Measurements from ENCODE around the gene TEDC2. TPM values are rescaled to one million over a fixed set of nuclear protein-coding genes. Genes with fewer than 3 reads are reported as not detected.

The TEDC2 gene
- total RNA-seq, 2 donors from 2014 or later: 8.6 to 39.0 TPM

- ATAC-seq (no peak), DNase-seq (ENCODE audit: low spot score) (no peak)
- no peaks in the 10 kb centered on the region for H3K27me3 Mint-ChIP-seq
- H3K27ac Mint-ChIP-seq: no peak overlapping the region
- H3K36me3 Mint-ChIP-seq: no peaks in the 10 kb centered on the region
- H3K9me3 Mint-ChIP-seq: no peaks in the 10 kb centered on the region
- peaks cover 5 to 9% of the 10 kb centered on the region in 2 donors for H3K4me1 Mint-ChIP-seq (ENCODE audit: low read depth in 2 of 2)
- no peak overlapping the region for H3K4me3 Mint-ChIP-seq
Observed at GRCh38 chr16:2464333-2464732, 4.4 kb downstream of the TEDC2 start.

- no peak for DNase-seq (ENCODE audit: low spot score)
- peaks cover 0 to 9% of the 10 kb centered on the region in 2 donors for H3K4me1 Mint-ChIP-seq (ENCODE audit: low read depth in 2 of 2)
- H3K9me3 Mint-ChIP-seq: no peaks in the 10 kb centered on the region
- H3K4me3 Mint-ChIP-seq: no peak overlapping the region
- H3K36me3 Mint-ChIP-seq: no peaks in the 10 kb centered on the region
- H3K27me3 Mint-ChIP-seq: peaks cover 7 to 12% of the 10 kb centered on the region in 2 donors
- no peak for ATAC-seq
- no peak overlapping the region for H3K27ac Mint-ChIP-seq
Observed at GRCh38 chr16:2465653-2466415, 5.9 kb downstream of the TEDC2 start.

GRCh38 chr16:2466667-2467527, 7.0 kb downstream of the TEDC2 start:
- Mint-ChIP-seq H3K4me3 (no peak overlapping the region), H3K4me1 (ENCODE audit: low read depth in 2 of 2) (peaks cover 0 to 9% of the 10 kb centered on the region in 2 donors), H3K27ac (no peak overlapping the region), H3K36me3 (no peaks in the 10 kb centered on the region), H3K27me3 (peaks cover 7 to 12% of the 10 kb centered on the region in 2 donors), H3K9me3 (no peaks in the 10 kb centered on the region)
- ATAC-seq (no peak), DNase-seq (ENCODE audit: low spot score) (no peak)

GRCh38 chr16:2467528-2468232, 7.8 kb downstream of the TEDC2 start:
- H3K9me3 Mint-ChIP-seq: no peaks in the 10 kb centered on the region
- peaks cover 0 to 9% of the 10 kb centered on the region in 2 donors for H3K4me1 Mint-ChIP-seq (ENCODE audit: low read depth in 2 of 2)
- H3K4me3 Mint-ChIP-seq: no peak overlapping the region
- no peaks in the 10 kb centered on the region for H3K36me3 Mint-ChIP-seq
- H3K27me3 Mint-ChIP-seq: peaks cover 7 to 12% of the 10 kb centered on the region in 2 donors
- ATAC-seq: peak; percentile 29 to 33
- H3K27ac Mint-ChIP-seq: no peak overlapping the region
- DNase-seq (ENCODE audit: low spot score): no peak

- no peak overlapping the region for H3K27ac Mint-ChIP-seq
- no peaks in the 10 kb centered on the region for H3K9me3 Mint-ChIP-seq
- ATAC-seq: peak in 1 of 2 donors; percentile 33
- peaks cover 9 to 12% of the 10 kb centered on the region in 2 donors for H3K27me3 Mint-ChIP-seq
- DNase-seq (ENCODE audit: low spot score): no peak
- no peak overlapping the region for H3K4me3 Mint-ChIP-seq
- peaks cover 0 to 12% of the 10 kb centered on the region in 2 donors for H3K4me1 Mint-ChIP-seq (ENCODE audit: low read depth in 2 of 2)
- no peaks in the 10 kb centered on the region for H3K36me3 Mint-ChIP-seq
Observed at GRCh38 chr16:2468233-2468724, 8.4 kb downstream of the TEDC2 start.

- H3K27me3 Mint-ChIP-seq: peaks cover 9 to 12% of the 10 kb centered on the region in 2 donors
- H3K9me3 Mint-ChIP-seq: no peaks in the 10 kb centered on the region
- no peak for DNase-seq (ENCODE audit: low spot score)
- H3K4me1 Mint-ChIP-seq (ENCODE audit: low read depth in 2 of 2): peaks cover 0 to 14% of the 10 kb centered on the region in 2 donors
- no peak for ATAC-seq
- H3K36me3 Mint-ChIP-seq: no peaks in the 10 kb centered on the region
- no peak overlapping the region for H3K4me3 Mint-ChIP-seq
- no peak overlapping the region for H3K27ac Mint-ChIP-seq
Observed at GRCh38 chr16:2468725-2469398, 9.0 kb downstream of the TEDC2 start.

- ATAC-seq (no peak), DNase-seq (ENCODE audit: low spot score) (no peak)
- Mint-ChIP-seq H3K36me3 (no peaks in the 10 kb centered on the region), H3K27ac (no peak overlapping the region), H3K4me1 (ENCODE audit: low read depth in 2 of 2) (peaks cover 0 to 14% of the 10 kb centered on the region in 2 donors), H3K9me3 (no peaks in the 10 kb centered on the region), H3K4me3 (no peak overlapping the region), H3K27me3 (peaks cover 9 to 12% of the 10 kb centered on the region in 2 donors)
Observed at GRCh38 chr16:2469399-2470233, 9.7 kb downstream of the TEDC2 start.

GRCh38 chr16:2470234-2470601, 10.3 kb downstream of the TEDC2 start:
- ATAC-seq: no peak
- H3K4me3 Mint-ChIP-seq: no peak overlapping the region

GRCh38 chr16:2470603-2471015, 10.7 kb downstream of the TEDC2 start:
- Mint-ChIP-seq H3K27ac (no peak overlapping the region), H3K36me3 (no peaks in the 10 kb centered on the region), H3K4me1 (ENCODE audit: low read depth in 2 of 2) (peaks cover 0 to 14% of the 10 kb centered on the region in 2 donors), H3K4me3 (no peak overlapping the region), H3K9me3 (no peaks in the 10 kb centered on the region), H3K27me3 (peaks cover 9 to 12% of the 10 kb centered on the region in 2 donors)
- no peak for ATAC-seq
- no peak for DNase-seq (ENCODE audit: low spot score)

More at GRCh38 chr16:2470234-2470601, 10.3 kb downstream of the TEDC2 start:
- no peaks in the 10 kb centered on the region for H3K9me3 Mint-ChIP-seq
- peaks cover 9 to 12% of the 10 kb centered on the region in 2 donors for H3K27me3 Mint-ChIP-seq
- no peaks in the 10 kb centered on the region for H3K36me3 Mint-ChIP-seq
- peaks cover 0 to 14% of the 10 kb centered on the region in 2 donors for H3K4me1 Mint-ChIP-seq (ENCODE audit: low read depth in 2 of 2)
- DNase-seq (ENCODE audit: low spot score): no peak
- no peak overlapping the region for H3K27ac Mint-ChIP-seq

- peaks cover 9 to 12% of the 10 kb centered on the region in 2 donors for H3K27me3 Mint-ChIP-seq
- peaks cover 0 to 16% of the 10 kb centered on the region in 2 donors for H3K4me1 Mint-ChIP-seq (ENCODE audit: low read depth in 2 of 2)
- ATAC-seq: no peak
- no peak within 1 kb of the TSS for H3K4me3 Mint-ChIP-seq
- no peaks in the 10 kb centered on the region for H3K9me3 Mint-ChIP-seq
- no peak for DNase-seq (ENCODE audit: low spot score)
- no peaks in the 10 kb centered on the region for H3K36me3 Mint-ChIP-seq
- H3K27ac Mint-ChIP-seq: no peak within 1 kb of the TSS
Observed at GRCh38 chr16:2471016-2471652, 11.2 kb downstream of the TEDC2 start, which contains the start of gene NTN3. TSS of gene NTN3 (plus strand) at chr16:2471297. CDS start at chr16:2471702, 405 bp downstream.

- Mint-ChIP-seq H3K9me3 (no peaks in the 10 kb centered on the region), H3K4me3 (no peak overlapping the region)
Observed at GRCh38 chr16:2471653-2472487, 12.0 kb downstream of the TEDC2 start.

More at GRCh38 chr16:2471653-2472487, 12.0 kb downstream of the TEDC2 start:
- Mint-ChIP-seq H3K36me3 (no peaks in the 10 kb centered on the region), H3K27ac (no peak overlapping the region), H3K4me1 (ENCODE audit: low read depth in 2 of 2) (peaks cover 0 to 19% of the 10 kb centered on the region in 2 donors), H3K27me3 (peaks cover 9 to 12% of the 10 kb centered on the region in 2 donors)
- no peak for ATAC-seq
- DNase-seq (ENCODE audit: low spot score): no peak
